Neural cell (in vitro differentiated cells): ENCODE results near the gene GATA1. TPM values are rescaled to one million over a fixed set of nuclear protein-coding genes. Genes with fewer than 3 reads are reported as not detected.

Source experiments
- H2AFZ ChIP-seq: fragments of 200-600, 300-800 bp; sonication (generic), shearing (Covaris generic); 2 replicates; pipeline ENCODE4 v1.6.0; 2014; ENCODE audit warnings: low read depth, mild to moderate bottlenecking, antibody characterized with exemption, low read length, moderate library complexity
- H3F3A ChIP-seq: fragments of 200-600 bp; shearing (Covaris generic); 2 replicates; pipeline ENCODE4 v1.6.1; 2016; ENCODE audit warnings: mild to moderate bottlenecking, moderate library complexity, mixed read lengths, antibody characterized with exemption, low read length; ENCODE audit not compliant: insufficient read depth, poor library complexity, severe bottlenecking
- H3K27ac ChIP-seq: fragments of 200-600, 300-800 bp; sonication (generic), shearing (Covaris generic); 2 replicates; pipeline ENCODE4 v1.5.1; 2014; ENCODE audit warnings: mild to moderate bottlenecking, low read length, moderate library complexity
- H3K27me3 ChIP-seq: fragments of 300-800, 200-600 bp; sonication (generic), shearing (Covaris generic); 2 replicates; pipeline ENCODE4 v1.6.0; 2014; ENCODE audit warnings: mild to moderate bottlenecking, low read depth, low read length, moderate library complexity; ENCODE audit not compliant: insufficient read depth
- H3K36me3 ChIP-seq: fragments of 300-800, 200-600 bp; sonication (generic), shearing (Covaris generic); 2 replicates; pipeline ENCODE4 v1.5.1; 2014; ENCODE audit warnings: mild to moderate bottlenecking, antibody characterized with exemption, low read length, moderate library complexity; ENCODE audit not compliant: insufficient read depth
- H3K4me2 ChIP-seq: fragments of 300-800, 200-600 bp; sonication (generic), shearing (Covaris generic); 2 replicates; pipeline ENCODE4 v1.6.0; 2014; ENCODE audit warnings: mild to moderate bottlenecking, low read length
- H3K4me3 ChIP-seq: fragments of 300-800, 200-600 bp; sonication (generic), shearing (Covaris generic); 2 replicates; pipeline ENCODE4 v1.5.1; 2014; ENCODE audit warnings: mild to moderate bottlenecking, low read length, moderate library complexity
- H3K79me2 ChIP-seq: fragments of 200-600 bp; shearing (Covaris generic); replicated peaks from 2 replicates; pipeline ENCODE4 v1.6.0; 2014; ENCODE audit warnings: mild to moderate bottlenecking, low read length, moderate library complexity; ENCODE audit not compliant: insufficient read depth
- H3K9ac ChIP-seq: fragments of 300-800, 200-600 bp; sonication (generic), shearing (Covaris generic); 2 replicates; pipeline ENCODE4 v1.6.1; 2016; ENCODE audit warnings: mild to moderate bottlenecking, low read length, mixed read lengths
- H3K9me2 ChIP-seq: fragments of 200-600 bp; shearing (Covaris generic); 2 replicates; pipeline ENCODE4 v1.6.1; 2016; ENCODE audit warnings: mild to moderate bottlenecking, low read length, mixed read lengths; ENCODE audit not compliant: insufficient read depth
- H3K9me3 ChIP-seq: fragments of 200-600, 300-800 bp; sonication (generic), shearing (Covaris generic); 2 replicates; pipeline ENCODE4 v1.6.1; 2016; ENCODE audit warnings: mild to moderate bottlenecking, mixed run types, low read length, moderate library complexity, mixed read lengths
- H4K20me1 ChIP-seq: fragments of 200-600 bp; shearing (Covaris generic); 2 replicates; pipeline ENCODE4 v1.6.1; 2016; ENCODE audit warnings: mild to moderate bottlenecking, mixed run types; ENCODE audit not compliant: insufficient read depth
- EP300 ChIP-seq: fragments of 450-650 bp; conservative IDR thresholded peaks from 2 replicates; pipeline ENCODE4 v1.6.1; 2014; ENCODE audit warnings: antibody characterized with exemption, mild to moderate bottlenecking, moderate library complexity; ENCODE audit not compliant: poor library complexity, severe bottlenecking
- EZH2 ChIP-seq: fragments of 200-600, 300-800 bp; shearing (Covaris generic), sonication (generic); IDR thresholded peaks from 2 replicates; pipeline ENCODE4 v1.6.1; 2014; ENCODE audit warnings: antibody characterized with exemption, low read length, borderline replicate concordance, mild to moderate bottlenecking; ENCODE audit not compliant: insufficient read depth, poor library complexity, severe bottlenecking
- MXI1 ChIP-seq: fragments of 450-650 bp; conservative IDR thresholded peaks from 2 replicates; pipeline ENCODE4 v1.6.1; 2014; ENCODE audit warnings: antibody characterized with exemption, mild to moderate bottlenecking; ENCODE audit not compliant: poor library complexity, severe bottlenecking
- POLR2AphosphoS5 ChIP-seq: IDR thresholded peaks from 2 replicates; pipeline ENCODE4 v1.6.1; 2012
- RAD21 ChIP-seq: fragments of 450-650 bp; conservative IDR thresholded peaks from 2 replicates; pipeline ENCODE4 v1.6.1; 2014; ENCODE audit warnings: antibody characterized with exemption, mild to moderate bottlenecking, moderate library complexity
- SMC3 ChIP-seq: fragments of 450-650 bp; conservative IDR thresholded peaks from 2 replicates; pipeline ENCODE4 v1.6.1; 2014; ENCODE audit warnings: antibody characterized with exemption, mild to moderate bottlenecking, moderate library complexity; ENCODE audit not compliant: poor library complexity
- TAF1 ChIP-seq: IDR thresholded peaks from 2 replicates; pipeline ENCODE4 v1.6.1; 2012; ENCODE audit warnings: low read depth
- polyA plus RNA-seq: library from polyadenylated mRNA; depleted of rRNA; stranded (reverse); fragments of >200 nt; gene quantifications from 2 replicates; pipeline ENCODE4 v1.2.3, GENCODE V29; 2014
- TF ChIP-seq, protein P1 (sequence below): fragments of 450-650 bp; IDR thresholded peaks from 2 replicates; pipeline ENCODE4 v1.5.1; 2014; ENCODE audit warnings: antibody characterized with exemption, mild to moderate bottlenecking, moderate library complexity; ENCODE audit not compliant: poor library complexity, severe bottlenecking
- TF ChIP-seq, protein P2 (sequence below): IDR thresholded peaks from 2 replicates; pipeline ENCODE4 v1.6.1; 2012; ENCODE audit warnings: borderline replicate concordance

GATA1 gene
- polyA plus RNA-seq, 1 donor from 2014 or later = not detected

DNA sequence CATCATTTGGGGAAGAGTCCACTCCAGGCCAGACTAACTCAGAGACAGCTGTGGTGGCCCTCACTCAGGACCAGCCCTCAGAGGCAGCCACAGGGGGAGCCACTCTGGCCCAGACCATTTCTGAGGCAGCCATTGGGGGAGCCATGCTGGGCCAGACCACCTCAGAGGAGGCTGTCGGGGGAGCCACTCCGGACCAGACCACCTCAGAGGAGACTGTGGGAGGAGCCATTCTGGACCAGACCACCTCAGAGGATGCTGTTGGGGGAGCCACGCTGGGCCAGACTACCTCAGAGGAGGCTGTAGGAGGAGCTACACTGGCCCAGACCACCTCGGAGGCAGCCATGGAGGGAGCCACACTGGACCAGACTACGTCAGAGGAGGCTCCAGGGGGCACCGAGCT lies 36.7 kb downstream of the GATA1 start:
- Histone ChIP-seq H3K36me3 (no peaks in the 10 kb centered on the region), H3K9ac (no peak overlapping the region), H3K27me3 (no peaks in the 10 kb centered on the region), H3K4me3 (no peak overlapping the region), H3K27ac (no peak overlapping the region), H3K79me2 (no peaks in the 10 kb centered on the region), H3F3A (no peaks in the 10 kb centered on the region), H3K4me2 (no peak overlapping the region), H3K9me2 (no peaks in the 10 kb centered on the region), H2AFZ (no peak overlapping the region), H4K20me1 (no peaks in the 10 kb centered on the region), H3K9me3 (no peaks in the 10 kb centered on the region)
- TF ChIP-seq SMC3 (no peak), POLR2AphosphoS5 (no peak), MXI1 (no peak)

DNA sequence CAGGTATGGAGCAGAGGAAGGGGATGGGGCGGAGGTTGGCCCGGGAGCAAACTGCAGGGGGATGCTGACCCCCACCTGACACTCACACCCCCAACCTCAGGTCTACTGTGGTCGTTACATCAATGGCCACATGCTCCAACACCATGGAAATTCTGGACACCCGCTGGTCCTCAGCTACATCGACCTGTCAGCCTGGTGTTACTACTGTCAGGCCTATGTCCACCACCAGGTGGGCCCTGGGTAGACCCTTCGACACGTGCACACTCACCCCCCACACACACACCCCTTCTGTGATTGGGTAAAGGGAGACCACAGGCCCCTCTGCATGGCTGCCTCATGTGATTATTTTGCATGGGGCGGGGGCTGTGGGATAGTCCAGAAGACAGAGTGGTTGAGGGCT lies 37.7 kb downstream of the GATA1 start:
- Histone ChIP-seq H3K36me3 (no peaks in the 10 kb centered on the region), H3K4me2 (no peak overlapping the region), H4K20me1 (no peaks in the 10 kb centered on the region), H3K4me3 (no peak overlapping the region), H3F3A (no peaks in the 10 kb centered on the region), H3K27ac (no peak overlapping the region), H3K9me3 (no peaks in the 10 kb centered on the region), H2AFZ (no peak overlapping the region), H3K9ac (no peak overlapping the region), H3K9me2 (no peaks in the 10 kb centered on the region), H3K79me2 (no peaks in the 10 kb centered on the region), H3K27me3 (no peaks in the 10 kb centered on the region)
- TF ChIP-seq, protein P1, sequence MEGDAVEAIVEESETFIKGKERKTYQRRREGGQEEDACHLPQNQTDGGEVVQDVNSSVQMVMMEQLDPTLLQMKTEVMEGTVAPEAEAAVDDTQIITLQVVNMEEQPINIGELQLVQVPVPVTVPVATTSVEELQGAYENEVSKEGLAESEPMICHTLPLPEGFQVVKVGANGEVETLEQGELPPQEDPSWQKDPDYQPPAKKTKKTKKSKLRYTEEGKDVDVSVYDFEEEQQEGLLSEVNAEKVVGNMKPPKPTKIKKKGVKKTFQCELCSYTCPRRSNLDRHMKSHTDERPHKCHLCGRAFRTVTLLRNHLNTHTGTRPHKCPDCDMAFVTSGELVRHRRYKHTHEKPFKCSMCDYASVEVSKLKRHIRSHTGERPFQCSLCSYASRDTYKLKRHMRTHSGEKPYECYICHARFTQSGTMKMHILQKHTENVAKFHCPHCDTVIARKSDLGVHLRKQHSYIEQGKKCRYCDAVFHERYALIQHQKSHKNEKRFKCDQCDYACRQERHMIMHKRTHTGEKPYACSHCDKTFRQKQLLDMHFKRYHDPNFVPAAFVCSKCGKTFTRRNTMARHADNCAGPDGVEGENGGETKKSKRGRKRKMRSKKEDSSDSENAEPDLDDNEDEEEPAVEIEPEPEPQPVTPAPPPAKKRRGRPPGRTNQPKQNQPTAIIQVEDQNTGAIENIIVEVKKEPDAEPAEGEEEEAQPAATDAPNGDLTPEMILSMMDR = no peak

DNA sequence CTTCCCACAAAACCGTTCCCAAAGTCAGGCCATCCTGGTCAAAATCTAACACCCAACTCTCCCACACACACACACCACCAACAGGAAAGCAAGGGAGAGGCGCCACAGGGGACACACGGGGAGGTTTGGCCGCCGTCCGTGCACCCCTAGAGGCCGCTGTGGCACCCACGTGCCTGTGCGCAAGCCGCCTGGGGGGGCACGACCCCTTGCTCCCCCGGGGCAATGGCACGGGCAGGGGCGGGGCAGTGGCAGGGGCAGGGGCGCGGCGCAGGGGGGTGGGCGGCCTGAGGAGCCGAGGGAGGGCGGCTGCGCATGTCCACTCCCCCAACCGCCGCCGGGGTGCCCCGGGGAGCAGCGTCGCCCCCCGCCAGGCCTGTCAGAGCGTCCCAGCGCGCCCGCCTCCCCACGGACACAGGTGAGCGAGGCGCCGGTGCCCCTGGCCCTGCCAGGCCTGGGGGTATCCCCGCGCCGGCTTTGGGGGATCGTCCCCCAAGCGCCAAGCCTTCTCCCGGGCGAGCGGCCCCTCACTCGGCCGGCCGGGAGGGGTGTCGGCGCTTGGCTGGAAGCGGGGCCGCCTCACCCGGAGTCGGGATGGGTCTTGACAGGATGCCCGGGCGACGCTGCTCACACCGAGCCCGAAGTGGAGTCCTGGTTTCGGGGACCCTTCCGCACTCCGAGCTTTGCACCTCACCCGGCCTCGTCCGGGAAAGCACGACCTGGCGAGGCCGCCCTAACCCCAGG lies 39.9 kb downstream of the GATA1 start, which contains the start of gene ERAS:
Gene ERAS (plus strand): TSS at position 379 of the 741 bp plus-strand sequence. CDS start 2,611 bp downstream, outside the sequence.
- Histone ChIP-seq H3K9me2 (no peaks in the 10 kb centered on the region), H3K27ac (no peak within 1 kb of the TSS), H3K27me3 (peaks cover 6% of the 10 kb centered on the region), H3K4me3 (no peak within 1 kb of the TSS), H3K9me3 (no peaks in the 10 kb centered on the region), H4K20me1 (no peaks in the 10 kb centered on the region), H3K36me3 (no peaks in the 10 kb centered on the region), H3K9ac (no peak within 1 kb of the TSS), H2AFZ (no peak within 1 kb of the TSS), H3F3A (no peaks in the 10 kb centered on the region), H3K79me2 (no peaks in the 10 kb centered on the region), H3K4me2 (no peak within 1 kb of the TSS)
- TF ChIP-seq, protein P1 = no peak
- TF ChIP-seq TAF1 (no peak), POLR2AphosphoS5 (no peak), SMC3 (no peak), RAD21 (no peak), EZH2 (no peak), MXI1 (no peak), EP300 (no peak)
- TF ChIP-seq, protein P2, sequence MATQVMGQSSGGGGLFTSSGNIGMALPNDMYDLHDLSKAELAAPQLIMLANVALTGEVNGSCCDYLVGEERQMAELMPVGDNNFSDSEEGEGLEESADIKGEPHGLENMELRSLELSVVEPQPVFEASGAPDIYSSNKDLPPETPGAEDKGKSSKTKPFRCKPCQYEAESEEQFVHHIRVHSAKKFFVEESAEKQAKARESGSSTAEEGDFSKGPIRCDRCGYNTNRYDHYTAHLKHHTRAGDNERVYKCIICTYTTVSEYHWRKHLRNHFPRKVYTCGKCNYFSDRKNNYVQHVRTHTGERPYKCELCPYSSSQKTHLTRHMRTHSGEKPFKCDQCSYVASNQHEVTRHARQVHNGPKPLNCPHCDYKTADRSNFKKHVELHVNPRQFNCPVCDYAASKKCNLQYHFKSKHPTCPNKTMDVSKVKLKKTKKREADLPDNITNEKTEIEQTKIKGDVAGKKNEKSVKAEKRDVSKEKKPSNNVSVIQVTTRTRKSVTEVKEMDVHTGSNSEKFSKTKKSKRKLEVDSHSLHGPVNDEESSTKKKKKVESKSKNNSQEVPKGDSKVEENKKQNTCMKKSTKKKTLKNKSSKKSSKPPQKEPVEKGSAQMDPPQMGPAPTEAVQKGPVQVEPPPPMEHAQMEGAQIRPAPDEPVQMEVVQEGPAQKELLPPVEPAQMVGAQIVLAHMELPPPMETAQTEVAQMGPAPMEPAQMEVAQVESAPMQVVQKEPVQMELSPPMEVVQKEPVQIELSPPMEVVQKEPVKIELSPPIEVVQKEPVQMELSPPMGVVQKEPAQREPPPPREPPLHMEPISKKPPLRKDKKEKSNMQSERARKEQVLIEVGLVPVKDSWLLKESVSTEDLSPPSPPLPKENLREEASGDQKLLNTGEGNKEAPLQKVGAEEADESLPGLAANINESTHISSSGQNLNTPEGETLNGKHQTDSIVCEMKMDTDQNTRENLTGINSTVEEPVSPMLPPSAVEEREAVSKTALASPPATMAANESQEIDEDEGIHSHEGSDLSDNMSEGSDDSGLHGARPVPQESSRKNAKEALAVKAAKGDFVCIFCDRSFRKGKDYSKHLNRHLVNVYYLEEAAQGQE = no peak
